Measurements from ENCODE around the gene PSMD13.
"Not testable (repeated sequence)": the region's sequence is repeated elsewhere in the genome, so short reads cannot be mapped to it uniquely, and the experiment has no call there.

PSMD13 gene

DNA sequence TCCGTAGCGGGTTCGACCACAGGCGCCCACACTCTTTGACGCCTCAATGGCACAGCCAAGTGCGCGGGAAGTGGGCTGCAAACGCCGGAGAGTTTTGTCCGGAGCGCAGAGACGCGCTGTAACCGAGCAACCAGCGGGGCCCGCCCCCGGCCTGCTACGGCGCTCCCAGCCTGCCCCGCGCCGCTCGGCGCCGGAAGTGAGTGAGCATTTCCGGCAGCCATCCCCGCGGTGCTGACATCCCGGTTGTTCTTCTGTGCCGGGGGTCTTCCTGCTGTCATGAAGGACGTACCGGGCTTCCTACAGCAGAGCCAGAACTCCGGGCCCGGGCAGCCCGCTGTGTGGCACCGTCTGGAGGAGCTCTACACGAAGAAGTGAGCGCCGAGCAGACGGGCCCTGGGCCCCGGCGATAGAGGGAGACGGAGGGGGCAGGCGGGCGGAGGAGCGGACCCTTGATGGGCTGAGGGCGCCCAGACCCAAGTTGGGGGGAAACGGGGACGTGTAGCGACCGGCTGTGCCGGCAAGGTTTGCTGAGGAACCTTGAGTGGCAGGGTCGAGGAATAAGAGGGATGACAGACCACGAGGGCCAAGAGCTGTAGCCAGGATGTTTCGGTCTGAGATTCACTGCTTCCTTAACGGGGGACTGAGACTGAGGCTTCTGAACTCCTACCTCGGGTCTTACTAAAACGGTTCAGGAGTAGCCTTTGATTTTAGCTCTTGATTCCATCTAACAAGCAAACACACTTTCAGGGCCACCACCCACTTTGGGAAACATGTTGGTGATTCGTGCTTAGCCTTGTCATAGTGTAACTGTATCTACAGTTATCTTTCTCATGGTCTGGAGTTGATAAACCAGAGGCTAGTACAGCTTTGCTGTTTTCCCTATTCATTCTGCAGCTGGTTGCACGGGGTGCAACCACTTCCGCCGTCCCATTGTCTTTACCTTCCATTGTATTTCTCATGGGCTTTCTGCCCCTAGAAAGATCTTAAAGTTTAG is at the start of gene PSMD13:
Gene PSMD13, plus strand, starts transcription at position 203 of the 994 bp plus-strand sequence. Its CDS starts 74 bp downstream, at position 277.
- DNase-seq (ENCODE audit: low read depth in 2 of 3, low spot score in 1 of 3) = peak; percentile 84 to 89 (median 85)

- DNase-seq (ENCODE audit: low read depth in 2 of 3, low spot score in 1 of 3) = not testable (repeated sequence)
Measured at GRCh38 chr11:189200-189783, 47.5 kb upstream of the PSMD13 start.

GRCh38 chr11:189843-190311 is 46.9 kb upstream of the PSMD13 start:
- peak in 1 of 3 donors; percentile 78 for DNase-seq (ENCODE audit: low read depth in 2 of 3, low spot score in 1 of 3)

DNA sequence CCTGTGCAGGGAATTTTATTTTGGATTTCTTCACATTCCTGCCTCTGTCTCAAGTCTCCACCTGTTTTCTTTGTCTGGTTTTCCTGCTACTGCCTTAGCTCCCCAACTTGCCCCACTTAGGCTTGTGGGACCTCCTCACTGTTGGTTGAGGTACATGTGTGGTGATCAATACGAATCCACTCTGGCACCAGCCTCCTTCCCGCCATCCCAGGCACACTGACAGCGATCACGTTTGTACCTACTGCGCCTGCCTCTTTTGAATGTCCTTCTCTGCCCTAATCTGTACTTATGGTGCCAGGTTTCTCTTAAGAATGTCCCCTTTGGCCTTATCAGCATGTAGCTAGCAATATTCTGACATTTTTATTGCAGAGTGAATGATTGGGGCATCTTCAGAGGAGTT is 46.2 kb upstream of the PSMD13 start:
- not testable (repeated sequence) for DNase-seq (ENCODE audit: low read depth in 2 of 3, low spot score in 1 of 3)

DNA sequence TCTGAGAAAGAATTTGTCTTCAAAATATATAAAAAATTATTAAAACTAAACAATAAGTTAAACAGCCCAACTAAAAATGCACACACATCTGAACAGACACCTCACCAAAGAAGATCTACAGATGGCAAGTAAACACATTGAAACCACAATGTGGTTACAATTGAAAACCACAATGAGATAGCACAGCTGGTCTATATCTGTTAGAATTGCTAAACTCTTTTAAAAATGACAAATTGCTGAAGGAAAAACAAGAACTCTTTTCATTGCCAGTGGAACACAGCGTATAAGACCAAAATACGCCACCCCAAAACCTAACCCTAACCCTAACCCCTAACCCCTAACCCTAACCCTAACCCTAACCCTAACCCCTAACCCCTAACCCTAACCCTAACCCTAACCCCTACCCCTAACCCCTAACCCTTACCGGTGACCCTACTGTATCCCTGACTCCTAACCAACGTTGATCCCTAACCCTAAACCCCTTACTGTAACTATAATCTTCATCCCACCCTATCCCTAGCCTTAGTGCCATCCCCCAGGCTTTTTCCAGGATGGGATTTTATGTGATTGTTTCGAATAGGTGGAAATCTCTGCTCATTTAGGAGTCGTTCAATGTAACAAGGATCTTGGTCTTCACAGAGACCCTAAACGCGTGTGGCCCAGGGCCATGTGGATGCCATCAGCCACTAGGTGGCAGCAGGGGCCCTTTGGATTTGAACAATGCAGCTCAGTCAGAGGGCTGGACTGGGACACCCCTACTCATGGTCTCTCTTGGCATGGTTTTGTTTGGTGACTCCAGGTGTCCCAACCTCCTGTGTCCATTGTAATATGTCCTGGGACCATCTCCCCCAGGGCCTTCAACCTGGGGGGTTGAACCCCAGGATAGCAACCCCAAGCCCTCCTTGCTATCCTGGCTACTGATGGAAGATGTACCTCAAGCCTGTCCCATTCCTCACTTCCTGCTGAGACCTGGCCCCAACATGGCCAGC is 45.0 kb upstream of the PSMD13 start:
- peak in 1 of 3 donors; percentile 60 for DNase-seq (ENCODE audit: low read depth in 2 of 3, low spot score in 1 of 3)

DNA sequence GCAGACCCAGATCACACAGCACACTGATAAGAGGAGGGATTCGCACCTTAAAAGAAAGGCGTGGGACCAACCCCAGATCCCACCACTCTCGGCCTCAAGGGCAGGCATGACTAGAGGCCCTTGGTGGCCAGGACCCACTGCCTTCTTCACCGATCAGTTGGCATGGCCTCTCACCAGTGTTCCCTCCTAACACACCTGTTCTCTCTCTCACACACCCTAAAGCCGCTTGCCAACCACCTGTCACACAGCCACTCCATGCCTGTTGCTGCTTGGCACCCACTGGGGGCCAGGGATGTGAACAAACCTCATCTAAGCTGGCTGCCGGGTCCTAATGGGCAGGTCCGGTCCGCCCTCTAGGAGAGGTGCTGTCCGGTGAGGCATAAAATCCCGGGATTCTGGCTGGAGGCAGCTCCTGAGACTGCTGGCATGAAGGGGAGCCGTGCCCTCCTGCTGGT is 44.1 kb upstream of the PSMD13 start, which contains the start of gene SCGB1C1:
Gene SCGB1C1, plus strand, starts transcription at position 405 of the 455 bp plus-strand sequence. Its CDS starts 22 bp downstream, at position 427.
- not testable (repeated sequence) for DNase-seq (ENCODE audit: low read depth in 2 of 3, low spot score in 1 of 3)

DNA sequence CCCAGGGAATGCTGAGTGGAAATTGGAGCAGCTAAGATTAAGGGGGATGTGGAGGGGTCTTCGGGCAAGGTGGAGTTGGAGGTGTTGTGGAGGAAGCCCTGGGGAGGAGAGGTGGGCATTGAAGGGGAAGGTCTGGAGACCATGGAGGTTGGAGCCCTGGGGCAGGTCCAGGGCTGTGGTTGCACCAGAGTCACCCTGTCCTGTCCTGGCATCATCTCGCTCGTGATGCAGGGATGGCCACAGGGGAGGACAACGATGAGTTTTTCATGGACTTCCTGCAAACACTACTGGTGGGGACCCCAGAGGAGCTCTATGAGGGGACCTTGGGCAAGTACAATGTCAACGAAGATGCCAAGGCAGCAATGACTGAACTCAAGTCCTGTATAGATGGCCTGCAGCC is 43.3 kb upstream of the PSMD13 start:
- not testable (repeated sequence) for DNase-seq (ENCODE audit: low read depth in 2 of 3, low spot score in 1 of 3)

- DNase-seq (ENCODE audit: low read depth in 2 of 3, low spot score in 1 of 3) = no peak
Measured at GRCh38 chr11:196786-197731, 39.7 kb upstream of the PSMD13 start.

DNA sequence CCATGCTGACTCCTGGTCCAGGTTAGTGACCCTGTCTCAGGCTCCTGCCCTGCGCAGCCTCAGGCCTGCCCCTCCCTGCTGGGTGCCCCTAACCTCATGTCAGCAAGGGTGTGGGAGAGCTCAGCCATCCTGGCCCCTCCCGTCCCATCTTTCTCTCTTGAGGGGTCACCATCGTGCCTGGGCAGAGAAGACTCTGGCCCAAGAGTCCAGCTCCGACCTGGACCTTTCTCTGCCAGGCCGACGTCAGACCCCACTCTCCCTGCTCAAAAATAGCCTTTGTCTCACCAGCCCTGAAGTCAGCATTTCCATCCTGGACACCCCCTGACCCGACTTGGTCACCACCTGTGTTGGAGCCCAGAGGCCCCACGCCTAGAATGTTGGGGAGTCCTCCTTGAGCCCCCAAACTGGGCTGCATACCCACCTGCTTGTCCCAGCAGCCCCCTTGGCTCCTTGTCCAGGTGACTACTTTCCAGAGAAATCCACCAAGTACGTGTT is 39.0 kb upstream of the PSMD13 start:
- DNase-seq (ENCODE audit: low read depth in 2 of 3, low spot score in 1 of 3) = no peak

GRCh38 chr11:198236-198806 is 38.5 kb upstream of the PSMD13 start:
- DNase-seq (ENCODE audit: low read depth in 2 of 3, low spot score in 1 of 3) = no peak

DNA sequence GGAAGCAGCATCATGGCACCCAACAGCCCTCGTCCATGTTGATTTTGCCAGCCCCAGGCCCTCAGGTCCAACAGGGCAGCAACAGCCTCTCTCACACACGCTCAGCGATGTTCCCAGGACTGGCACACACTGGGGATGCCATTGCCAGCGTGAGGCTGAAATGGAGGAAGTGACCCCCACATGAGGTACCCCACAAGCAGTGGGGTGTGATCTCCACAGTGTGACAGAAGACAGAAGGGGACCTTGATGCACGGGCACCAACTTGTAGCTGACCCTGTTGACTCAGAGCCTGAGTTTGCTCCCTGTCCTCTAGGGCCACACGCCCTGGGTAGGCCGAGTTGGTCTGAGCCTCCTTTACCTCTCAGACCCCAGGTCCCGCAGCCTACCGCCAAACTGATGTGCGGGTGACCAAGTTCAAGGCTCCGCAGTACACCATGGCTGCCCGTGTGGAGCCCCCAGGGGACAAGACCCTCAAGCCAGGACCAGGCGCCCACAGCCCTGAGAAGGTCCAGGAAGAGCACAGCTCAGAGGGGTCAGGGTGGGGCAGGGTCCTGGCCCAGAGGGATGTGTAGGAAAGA is 37.7 kb upstream of the PSMD13 start:
- no peak for DNase-seq (ENCODE audit: low read depth in 2 of 3, low spot score in 1 of 3)

DNA sequence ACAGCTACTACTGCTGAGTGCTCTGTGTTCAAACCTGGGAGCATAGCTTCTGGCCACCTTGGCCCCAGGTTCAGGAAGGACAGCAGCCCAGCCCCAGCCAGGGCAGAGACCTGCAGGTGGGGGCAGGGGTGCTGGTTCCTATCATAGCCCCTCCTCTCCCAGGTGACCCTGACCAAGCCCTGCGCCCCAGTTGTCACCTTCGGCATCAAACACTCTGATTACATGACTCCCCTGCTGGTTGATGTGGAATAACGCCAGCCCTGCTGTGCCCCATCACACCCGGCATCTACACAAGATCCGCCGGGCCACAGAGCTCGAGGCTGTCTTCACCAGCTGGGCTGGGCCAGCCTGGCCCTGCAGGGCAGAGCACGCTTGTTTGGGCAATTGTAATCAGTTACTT is 37.0 kb upstream of the PSMD13 start:
- no peak for DNase-seq (ENCODE audit: low read depth in 2 of 3, low spot score in 1 of 3)

DNA sequence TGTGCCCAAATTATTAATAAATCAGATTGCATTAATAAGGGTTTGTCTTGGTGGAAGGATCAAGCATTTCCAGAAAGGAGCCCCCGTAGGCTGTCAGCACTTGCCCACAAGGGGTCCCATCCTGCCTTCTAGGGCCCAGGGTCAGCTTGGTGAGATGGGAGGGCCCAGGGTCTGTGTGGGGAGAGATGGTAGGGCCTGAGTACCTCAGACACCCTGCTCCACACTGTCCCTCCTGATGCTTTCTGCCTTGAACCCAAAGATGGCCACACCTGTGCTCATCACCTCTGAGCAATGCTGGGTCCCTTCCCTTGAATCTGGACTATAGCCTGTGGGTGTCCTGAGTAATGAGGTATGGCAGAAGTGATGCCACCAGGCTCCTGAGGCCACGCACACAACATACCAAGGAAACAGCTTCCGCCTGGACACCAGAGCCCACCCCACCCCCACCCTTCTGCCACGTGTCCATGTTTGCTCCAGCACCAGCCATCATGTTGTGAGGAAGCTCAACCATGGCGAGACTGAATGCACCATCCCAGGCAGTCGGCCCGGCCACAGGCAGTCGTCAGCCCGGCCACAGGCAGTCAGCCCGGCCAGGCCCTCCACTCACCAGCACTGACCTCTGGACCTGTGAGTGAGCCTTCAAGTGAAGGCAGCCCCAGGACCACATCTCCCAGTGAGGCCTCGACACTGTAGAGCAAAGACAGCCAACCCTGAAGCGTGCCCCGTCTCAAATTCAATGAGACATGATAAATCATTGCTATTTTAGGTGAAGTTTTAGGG is 36.4 kb upstream of the PSMD13 start:
- DNase-seq (ENCODE audit: low read depth in 2 of 3, low spot score in 1 of 3) = no peak

GRCh38 chr11:201966-202365 is 34.8 kb upstream of the PSMD13 start:
- DNase-seq (ENCODE audit: low read depth in 2 of 3, low spot score in 1 of 3) = no peak

DNA sequence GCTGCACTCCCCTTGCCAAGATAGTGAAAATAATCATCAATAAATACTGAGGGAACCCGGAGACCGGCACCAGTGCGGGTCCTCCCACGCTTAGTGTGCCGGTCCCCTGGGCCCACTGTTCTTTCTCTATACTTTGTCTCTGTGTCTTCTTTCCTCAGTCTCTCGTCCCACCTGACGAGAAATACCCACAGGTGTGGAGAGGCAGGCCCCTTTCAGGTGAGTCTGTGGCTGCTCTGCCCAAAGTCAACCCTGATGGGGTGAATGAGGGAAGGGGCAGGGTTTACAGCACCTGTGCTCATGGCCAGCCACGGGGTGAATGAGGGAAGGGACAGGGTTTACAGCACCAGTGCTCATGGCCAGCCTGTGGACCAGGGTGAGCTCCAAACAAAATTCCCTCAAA is 34.3 kb upstream of the PSMD13 start:
- DNase-seq (ENCODE audit: low read depth in 2 of 3, low spot score in 1 of 3) = no peak

DNA sequence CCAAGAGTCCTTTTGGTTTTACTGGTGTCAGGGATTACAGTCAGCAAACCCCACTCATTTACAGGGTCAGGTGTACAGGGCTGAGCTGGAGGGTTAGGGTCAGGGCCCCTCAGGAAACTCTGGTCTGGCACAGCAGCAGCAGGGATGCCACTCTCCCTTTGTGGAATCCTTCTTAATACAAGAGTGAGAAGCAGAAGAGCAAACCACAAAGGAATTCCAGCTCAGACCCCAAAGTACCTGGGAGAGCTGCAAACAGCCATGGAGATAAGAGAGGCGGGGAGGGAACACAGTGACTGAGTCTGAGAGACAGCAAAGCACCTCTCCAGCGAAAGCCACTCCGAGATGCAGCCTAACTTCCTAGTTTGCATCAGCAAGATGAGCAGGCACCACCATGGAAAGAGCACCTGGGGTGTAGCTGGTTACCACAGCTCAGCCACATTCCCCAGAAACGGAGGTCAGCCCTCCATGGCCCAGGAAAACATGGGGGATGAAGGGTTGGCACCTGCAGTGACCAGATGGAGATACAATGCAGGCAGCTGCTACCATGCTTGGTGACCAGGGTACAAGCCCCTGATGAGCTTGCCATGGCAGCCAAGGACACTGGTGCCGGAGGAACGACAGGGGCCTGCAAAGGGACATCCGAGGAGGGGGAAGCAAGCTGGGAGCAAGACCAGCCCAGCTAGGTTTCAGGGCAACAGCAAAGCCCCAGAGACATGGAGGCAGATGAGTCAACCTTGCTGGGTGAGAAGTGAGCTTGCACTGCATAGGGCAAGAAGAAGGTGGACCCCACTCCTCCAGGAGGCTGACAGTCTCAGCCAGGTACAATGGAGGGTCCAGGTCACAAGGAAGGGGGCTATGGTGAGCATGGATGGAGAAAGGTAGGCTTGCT is 33.5 kb upstream of the PSMD13 start:
- no peak for DNase-seq (ENCODE audit: low read depth in 2 of 3, low spot score in 1 of 3)
